Activated CD8-positive, alpha-beta memory T cell treated with anti-CD3 and anti-CD28 coated beads, Interleukin-2, amount 10 ng/mL, durations not matched to agents 7 days and 5 days (primary cell): Measurements from ENCODE around the gene DEGS2. TPM values are rescaled to one million over a fixed set of nuclear protein-coding genes. Genes with fewer than 3 reads are reported as not detected.

Source experiments
- ATAC-seq: fragments of 150-1000 bp; cut with Tn5 transposase; one replicate; pipeline ENCODE4 v1.10.0; 2021; ENCODE audit warnings: moderate library complexity
- CTCF ChIA-PET: fragments of 350-600 bp; sonication (Branson Sonifier 250); formaldehyde crosslinking; loops from one replicate; lab custom pipeline; 2021; ENCODE audit warnings: antibody characterized with exemption; lab: Charles Lee
- DNase-seq: peaks from one replicate; pipeline ENCODE4 v3.0.0-alpha.2; 2020
- H3K27ac Mint-ChIP-seq: one replicate; pipeline ENCODE4 v1.8.0; 2021; ENCODE audit warnings: mild to moderate bottlenecking, mixed read lengths
- H3K27me3 Mint-ChIP-seq: one replicate; pipeline ENCODE4 v1.8.0; 2021; ENCODE audit warnings: mixed read lengths
- H3K36me3 Mint-ChIP-seq: one replicate; pipeline ENCODE4 v1.8.0; 2021; ENCODE audit warnings: mild to moderate bottlenecking, mixed read lengths
- H3K4me1 Mint-ChIP-seq: one replicate; pipeline ENCODE4 v1.8.0; 2021; ENCODE audit warnings: mixed read lengths
- H3K4me3 Mint-ChIP-seq: one replicate; pipeline ENCODE4 v1.8.0; 2021; ENCODE audit warnings: mild to moderate bottlenecking, moderate library complexity, mixed read lengths
- H3K9me3 Mint-ChIP-seq: one replicate; pipeline ENCODE4 v1.8.0; 2022; ENCODE audit warnings: low read depth, mixed read lengths
- total RNA-seq, 2 experiments: library from RNA; stranded (reverse); gene quantifications; one replicate each; pipeline ENCODE4 v1.2.3, GENCODE V29; 2021

Gene DEGS2
- total RNA-seq, 2 experiments from 2014 or later = not detected

GRCh38 chr14:100118396-100119011, 40.9 kb downstream of the DEGS2 start:
- H3K4me3 Mint-ChIP-seq = no peak overlapping the region
- H3K9me3 Mint-ChIP-seq = no peaks in the 10 kb centered on the region
- ATAC-seq = no peak
- no peak for DNase-seq
- H3K4me1 Mint-ChIP-seq = peaks cover 3% of the 10 kb centered on the region
- H3K27ac Mint-ChIP-seq = peak overlapping the region; percentile 26
- CTCF ChIA-PET = interaction anchor here (1.4 to 4.6 kb wide), 4 partner anchors 10 to 137 kb away, joined by 3 to 20 read pairs (median 6); no protein-coding TSS in a partner anchor
- H3K36me3 Mint-ChIP-seq = peaks cover 28% of the 10 kb centered on the region
- no peaks in the 10 kb centered on the region for H3K27me3 Mint-ChIP-seq

- ATAC-seq = no peak
- CTCF ChIA-PET = interaction anchor here (1.3 to 1.8 kb wide), 5 partner anchors 13 to 136 kb away, joined by 3 to 7 read pairs (median 5); no protein-coding TSS in a partner anchor
- Mint-ChIP-seq H3K27me3 (no peaks in the 10 kb centered on the region), H3K9me3 (no peaks in the 10 kb centered on the region), H3K27ac (no peak overlapping the region), H3K4me3 (no peak overlapping the region), H3K4me1 (peaks cover 8% of the 10 kb centered on the region), H3K36me3 (peaks cover 30% of the 10 kb centered on the region)
- no peak for DNase-seq
These were observed 41.6 kb downstream of the DEGS2 start for GRCh38 chr14:100117633-100118395.

- Mint-ChIP-seq H3K27ac (peak overlapping the region; percentile 38), H3K4me3 (no peak overlapping the region), H3K9me3 (no peaks in the 10 kb centered on the region), H3K27me3 (no peaks in the 10 kb centered on the region), H3K36me3 (peaks cover 38% of the 10 kb centered on the region), H3K4me1 (peaks cover 10% of the 10 kb centered on the region)
- DNase-seq = no peak
- CTCF ChIA-PET = interaction anchor here (0.7 to 1.7 kb wide), 4 partner anchors 12 to 136 kb away, joined by 3 to 7 read pairs (median 3); no protein-coding TSS in a partner anchor
- ATAC-seq = no peak
These were observed 42.4 kb downstream of the DEGS2 start for GRCh38 chr14:100117026-100117425.

- H3K4me3 Mint-ChIP-seq = no peak overlapping the region
- ATAC-seq (no peak), DNase-seq (no peak)
- CTCF ChIA-PET = interaction anchor here (0.6 to 24.4 kb wide), 4 partner anchors 8 to 77 kb away, joined by 3 to 607 read pairs (median 6); partner anchors contain the start of gene EVL
- no peaks in the 10 kb centered on the region for H3K27me3 Mint-ChIP-seq
- peaks cover 44% of the 10 kb centered on the region for H3K36me3 Mint-ChIP-seq
- H3K9me3 Mint-ChIP-seq = no peaks in the 10 kb centered on the region
- peaks cover 10% of the 10 kb centered on the region for H3K4me1 Mint-ChIP-seq
- no peak overlapping the region for H3K27ac Mint-ChIP-seq
These were observed 43.3 kb downstream of the DEGS2 start for GRCh38 chr14:100116134-100116533.

- Mint-ChIP-seq H3K4me1 (peaks cover 10% of the 10 kb centered on the region), H3K27me3 (no peaks in the 10 kb centered on the region), H3K36me3 (peaks cover 45% of the 10 kb centered on the region), H3K27ac (no peak overlapping the region), H3K9me3 (no peaks in the 10 kb centered on the region), H3K4me3 (no peak overlapping the region)
- CTCF ChIA-PET = interaction anchor here (0.6 to 24.4 kb wide), 4 partner anchors 8 to 77 kb away, joined by 3 to 607 read pairs (median 6); partner anchors contain the start of gene EVL
- no peak for ATAC-seq
- no peak for DNase-seq
These were observed 43.7 kb downstream of the DEGS2 start for GRCh38 chr14:100115726-100116125.

- DNase-seq (no peak), ATAC-seq (no peak)
- peak overlapping the region; percentile 40 for H3K27ac Mint-ChIP-seq
- no peaks in the 10 kb centered on the region for H3K27me3 Mint-ChIP-seq
- H3K9me3 Mint-ChIP-seq = no peaks in the 10 kb centered on the region
- CTCF ChIA-PET = interaction anchor here (0.6 to 24.4 kb wide), 3 partner anchors 7 to 130 kb away, joined by 3 to 607 read pairs (median 4); partner anchors contain the start of gene EVL
- no peak overlapping the region for H3K4me3 Mint-ChIP-seq
- H3K36me3 Mint-ChIP-seq = peaks cover 45% of the 10 kb centered on the region
- peaks cover 8% of the 10 kb centered on the region for H3K4me1 Mint-ChIP-seq
These were observed 44.2 kb downstream of the DEGS2 start for GRCh38 chr14:100115236-100115635.

GRCh38 chr14:100114109-100114765, 45.2 kb downstream of the DEGS2 start:
- H3K27ac Mint-ChIP-seq = no peak overlapping the region
- H3K4me1 Mint-ChIP-seq = peaks cover 12% of the 10 kb centered on the region
- no peaks in the 10 kb centered on the region for H3K9me3 Mint-ChIP-seq
- no peaks in the 10 kb centered on the region for H3K27me3 Mint-ChIP-seq
- no peak overlapping the region for H3K4me3 Mint-ChIP-seq
- DNase-seq (no peak), ATAC-seq (no peak)
- CTCF ChIA-PET = interaction anchor here (24.4 kb wide), 1 partner anchor 39 kb away, joined by 607 read pairs; the partner anchor contains the start of gene EVL
- peaks cover 48% of the 10 kb centered on the region for H3K36me3 Mint-ChIP-seq

GRCh38 chr14:100111931-100112704, 47.3 kb downstream of the DEGS2 start:
- DNase-seq (no peak), ATAC-seq (no peak)
- Mint-ChIP-seq H3K27me3 (no peaks in the 10 kb centered on the region), H3K4me1 (peaks cover 33% of the 10 kb centered on the region), H3K36me3 (peaks cover 63% of the 10 kb centered on the region), H3K4me3 (no peak overlapping the region), H3K27ac (peak overlapping the region; percentile 8), H3K9me3 (no peaks in the 10 kb centered on the region)
- CTCF ChIA-PET = interaction anchor here (0.6 to 24.4 kb wide), 5 partner anchors 36 to 131 kb away, joined by 3 to 607 read pairs (median 3); partner anchors contain the start of gene EVL

- peaks cover 71% of the 10 kb centered on the region for H3K36me3 Mint-ChIP-seq
- H3K4me1 Mint-ChIP-seq = peaks cover 46% of the 10 kb centered on the region
- H3K9me3 Mint-ChIP-seq = no peaks in the 10 kb centered on the region
- no peak for DNase-seq
- ATAC-seq = no peak
- no peak overlapping the region for H3K4me3 Mint-ChIP-seq
- CTCF ChIA-PET = interaction anchor here (1.2 to 24.4 kb wide), 3 partner anchors 35 to 82 kb away, joined by 3 to 607 read pairs (median 64); partner anchors contain the start of gene EVL
- no peaks in the 10 kb centered on the region for H3K27me3 Mint-ChIP-seq
- no peak overlapping the region for H3K27ac Mint-ChIP-seq
These were observed 48.6 kb downstream of the DEGS2 start for GRCh38 chr14:100110816-100111215.

GRCh38 chr14:100109594-100109955, 49.9 kb downstream of the DEGS2 start:
- Mint-ChIP-seq H3K27ac (peak overlapping the region; percentile 90), H3K4me1 (peaks cover 58% of the 10 kb centered on the region), H3K4me3 (no peak overlapping the region), H3K27me3 (no peaks in the 10 kb centered on the region), H3K36me3 (peaks cover 75% of the 10 kb centered on the region), H3K9me3 (no peaks in the 10 kb centered on the region)
- CTCF ChIA-PET = interaction anchor here (2.2 to 24.4 kb wide), 5 partner anchors 11 to 54 kb away, joined by 11 to 607 read pairs (median 20); partner anchors contain the start of gene EVL
- no peak for ATAC-seq
- DNase-seq = no peak

- Mint-ChIP-seq H3K4me3 (no peak overlapping the region), H3K27ac (peak overlapping the region; percentile 90), H3K27me3 (no peaks in the 10 kb centered on the region), H3K36me3 (peaks cover 77% of the 10 kb centered on the region), H3K9me3 (no peaks in the 10 kb centered on the region), H3K4me1 (peaks cover 64% of the 10 kb centered on the region)
- DNase-seq (no peak), ATAC-seq (no peak)
- CTCF ChIA-PET = interaction anchor here (1.2 to 24.4 kb wide), 15 partner anchors 10 to 269 kb away, joined by 3 to 607 read pairs (median 8); partner anchors contain the start of gene EVL
These were observed 50.4 kb downstream of the DEGS2 start for GRCh38 chr14:100108840-100109593.
